GM12878 (cell line): ENCODE data around the gene RNASEH2A. TPM values are rescaled to one million over a fixed set of nuclear protein-coding genes. Genes with fewer than 3 reads are reported as not detected.
A peak's percentile ranks its signal among the peaks of the same experiment; 100 is the strongest.

ENCODE experiments used
- CBX5 ChIP-seq: sonication (generic); IDR thresholded peaks from 2 replicates; pipeline ENCODE4 v1.6.1; 2016; ENCODE audit warnings: low read depth, moderate library complexity, mild to moderate bottlenecking, inconsistent platforms
- CEBPB ChIP-seq, 2 experiments: fragments of 150-350 bp in 1 of 2; IDR thresholded peaks; 2 replicates each; pipeline ENCODE4 v1.6.1; 2012 to 2014; ENCODE audit warnings: low read depth in 2 of 2, low read length in 2 of 2, borderline replicate concordance in 1 of 2, inconsistent platforms in 1 of 2
- CHD1 ChIP-seq: IDR thresholded peaks from 2 replicates; pipeline ENCODE4 v1.6.1; 2012; ENCODE audit warnings: low read depth, low read length, improper control_type of control experiment
- EED ChIP-seq: sonication (generic); IDR thresholded peaks from 2 replicates; pipeline ENCODE4 v1.6.1; 2016; ENCODE audit warnings: antibody characterized with exemption, low read depth
- HCFC1 ChIP-seq: fragments of 150-350 bp; IDR thresholded peaks from 2 replicates; pipeline ENCODE4 v1.6.1; 2014; ENCODE audit warnings: low read length
- KAT2A ChIP-seq: conservative IDR thresholded peaks from 2 replicates; pipeline ENCODE4 v1.6.1; 2011; ENCODE audit warnings: low read depth, low read length; ENCODE audit not compliant: control insufficient read depth
- NR2F1 ChIP-seq: fragments of 450-650 bp; conservative IDR thresholded peaks from 2 replicates; pipeline ENCODE4 v1.6.1; 2017; ENCODE audit warnings: mild to moderate bottlenecking
- SMC3 ChIP-seq: IDR thresholded peaks from 2 replicates; pipeline ENCODE4 v1.6.1; 2011; ENCODE audit warnings: low read length, improper control_type of control experiment, borderline replicate concordance
- SRF ChIP-seq, 2 experiments: IDR thresholded peaks; 2 replicates each; pipeline ENCODE4 v1.6.1; 2011; ENCODE audit warnings: low read depth in 2 of 2, low read length in 2 of 2, mild to moderate bottlenecking in 1 of 2, moderate library complexity in 1 of 2
- TAF1 ChIP-seq: IDR thresholded peaks from 2 replicates; pipeline ENCODE4 v1.6.1; 2011; ENCODE audit warnings: mild to moderate bottlenecking, low read depth, low read length, borderline replicate concordance
- TARDBP ChIP-seq: IDR thresholded peaks from 2 replicates; pipeline ENCODE4 v1.6.1; 2016; ENCODE audit warnings: borderline replicate concordance
- TCF7 ChIP-seq: IDR thresholded peaks from 2 replicates; pipeline ENCODE4 v1.6.1; 2014; ENCODE audit warnings: antibody characterized with exemption, borderline replicate concordance
- WRNIP1 ChIP-seq: IDR thresholded peaks from 2 replicates; pipeline ENCODE4 v1.6.1; 2011; ENCODE audit warnings: low read depth, low read length, improper control_type of control experiment, borderline replicate concordance
- polyA plus RNA-seq, 11 experiments: library from polyadenylated mRNA; depleted of rRNA in 4 of 11; unstranded in 6 of 11; stranded (reverse) in 5 of 11; fragments of >200 nt; fragmentation: Nextera tagmentation in 4 of 11; fragmentation: Illumina TruSeq in 1 of 11; extraction: Ambion mirVana in 4 of 11; extraction: Trizol in 1 of 11; gene quantifications; 1 replicate in 1 of 11; 2 replicates in 10 of 11; pipeline versions ENCODE4 v1.2.1 to v1.2.3, GENCODE V29; 2011 to 2016; ENCODE audit warnings: inconsistent platforms in 2 of 11, missing spikeins in 2 of 11, low read depth in 1 of 11
- total RNA-seq, 4 experiments: library from RNA; depleted of rRNA in 3 of 4; stranded (reverse); fragments of >200 nt in 3 of 4; fragmentation: Illumina TruSeq in 1 of 4; extraction: Trizol in 1 of 4; gene quantifications; 2 replicates each; pipeline versions ENCODE4 v1.2.1 to v1.2.3, GENCODE V29; 2013 to 2021
- TF ChIP-seq, protein P1 (sequence below): fragments of 450-650 bp; IDR thresholded peaks from 2 replicates; pipeline ENCODE4 v1.6.1; 2017; ENCODE audit warnings: mild to moderate bottlenecking, low read depth, inconsistent platforms; ENCODE audit not compliant: poor library complexity, severe bottlenecking
- TF ChIP-seq, protein P2 (sequence below): fragments of 150-350 bp; IDR thresholded peaks from 2 replicates; pipeline ENCODE4 v1.6.1; 2016; ENCODE audit warnings: low read depth, low read length
- TF ChIP-seq, protein P3 (sequence below): IDR thresholded peaks from 2 replicates; pipeline ENCODE4 v1.6.1; 2011; ENCODE audit warnings: low read depth, low read length, improper control_type of control experiment, borderline replicate concordance
- TF ChIP-seq, protein P4 (sequence below): fragments of 450-650 bp; IDR thresholded peaks from 2 replicates; pipeline ENCODE4 v1.6.1; 2016; ENCODE audit warnings: mild to moderate bottlenecking, moderate library complexity, borderline replicate concordance

The RNASEH2A gene
- total and polyA plus RNA-seq, 10 of the 15 experiments (the other 5 are each of a cell fraction or from before 2014, with no cell fraction given), result 17.4 to 103 (median 40.4) TPM

DNA sequence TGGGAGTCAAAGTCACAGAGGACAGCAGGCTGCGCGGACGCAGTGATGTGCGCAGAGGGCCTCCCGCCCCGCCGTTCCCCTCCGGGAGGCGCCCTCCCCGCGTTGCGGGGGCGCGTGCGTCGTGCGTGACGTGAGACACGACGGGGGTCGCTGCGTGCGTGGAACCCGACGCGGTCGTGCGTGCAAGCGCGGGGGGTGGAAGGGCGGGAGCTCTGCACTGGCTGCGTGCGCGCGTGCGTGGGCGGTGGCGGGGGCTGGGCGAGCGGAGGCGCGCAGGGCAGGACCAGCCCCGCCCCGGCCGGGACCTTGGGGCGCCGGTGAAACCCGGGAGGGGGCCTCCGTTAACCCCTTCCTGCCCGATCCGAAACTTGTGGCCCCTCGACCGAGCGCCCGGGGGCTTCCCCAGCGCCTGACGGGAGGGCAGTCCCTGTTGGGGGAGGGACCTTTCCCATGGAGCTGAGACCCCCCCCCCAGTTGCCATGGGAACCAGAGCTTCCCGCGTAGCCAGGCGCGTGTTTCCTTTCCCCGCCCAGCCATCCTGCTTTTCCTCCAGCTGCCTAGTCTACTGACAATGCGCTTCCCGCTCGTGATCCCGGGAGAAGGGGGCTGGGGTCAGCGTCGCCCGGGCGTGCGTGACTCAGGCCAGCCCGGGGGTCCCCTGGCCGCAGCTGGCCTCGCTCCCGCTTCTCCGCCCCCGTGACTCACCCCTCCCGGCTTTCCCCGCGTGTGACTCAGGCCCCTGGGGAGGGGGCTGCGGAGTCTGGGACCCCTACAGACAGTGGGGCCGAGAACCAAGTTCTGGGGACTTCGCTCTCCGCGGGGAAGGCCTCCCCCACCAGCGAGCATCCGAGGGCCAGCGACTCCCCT is 23.7 kb upstream of the RNASEH2A start (continued):
- TF ChIP-seq, protein P1, sequence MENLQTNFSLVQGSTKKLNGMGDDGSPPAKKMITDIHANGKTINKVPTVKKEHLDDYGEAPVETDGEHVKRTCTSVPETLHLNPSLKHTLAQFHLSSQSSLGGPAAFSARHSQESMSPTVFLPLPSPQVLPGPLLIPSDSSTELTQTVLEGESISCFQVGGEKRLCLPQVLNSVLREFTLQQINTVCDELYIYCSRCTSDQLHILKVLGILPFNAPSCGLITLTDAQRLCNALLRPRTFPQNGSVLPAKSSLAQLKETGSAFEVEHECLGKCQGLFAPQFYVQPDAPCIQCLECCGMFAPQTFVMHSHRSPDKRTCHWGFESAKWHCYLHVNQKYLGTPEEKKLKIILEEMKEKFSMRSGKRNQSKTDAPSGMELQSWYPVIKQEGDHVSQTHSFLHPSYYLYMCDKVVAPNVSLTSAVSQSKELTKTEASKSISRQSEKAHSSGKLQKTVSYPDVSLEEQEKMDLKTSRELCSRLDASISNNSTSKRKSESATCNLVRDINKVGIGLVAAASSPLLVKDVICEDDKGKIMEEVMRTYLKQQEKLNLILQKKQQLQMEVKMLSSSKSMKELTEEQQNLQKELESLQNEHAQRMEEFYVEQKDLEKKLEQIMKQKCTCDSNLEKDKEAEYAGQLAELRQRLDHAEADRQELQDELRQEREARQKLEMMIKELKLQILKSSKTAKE, result no peak
- TF ChIP-seq, protein P2, sequence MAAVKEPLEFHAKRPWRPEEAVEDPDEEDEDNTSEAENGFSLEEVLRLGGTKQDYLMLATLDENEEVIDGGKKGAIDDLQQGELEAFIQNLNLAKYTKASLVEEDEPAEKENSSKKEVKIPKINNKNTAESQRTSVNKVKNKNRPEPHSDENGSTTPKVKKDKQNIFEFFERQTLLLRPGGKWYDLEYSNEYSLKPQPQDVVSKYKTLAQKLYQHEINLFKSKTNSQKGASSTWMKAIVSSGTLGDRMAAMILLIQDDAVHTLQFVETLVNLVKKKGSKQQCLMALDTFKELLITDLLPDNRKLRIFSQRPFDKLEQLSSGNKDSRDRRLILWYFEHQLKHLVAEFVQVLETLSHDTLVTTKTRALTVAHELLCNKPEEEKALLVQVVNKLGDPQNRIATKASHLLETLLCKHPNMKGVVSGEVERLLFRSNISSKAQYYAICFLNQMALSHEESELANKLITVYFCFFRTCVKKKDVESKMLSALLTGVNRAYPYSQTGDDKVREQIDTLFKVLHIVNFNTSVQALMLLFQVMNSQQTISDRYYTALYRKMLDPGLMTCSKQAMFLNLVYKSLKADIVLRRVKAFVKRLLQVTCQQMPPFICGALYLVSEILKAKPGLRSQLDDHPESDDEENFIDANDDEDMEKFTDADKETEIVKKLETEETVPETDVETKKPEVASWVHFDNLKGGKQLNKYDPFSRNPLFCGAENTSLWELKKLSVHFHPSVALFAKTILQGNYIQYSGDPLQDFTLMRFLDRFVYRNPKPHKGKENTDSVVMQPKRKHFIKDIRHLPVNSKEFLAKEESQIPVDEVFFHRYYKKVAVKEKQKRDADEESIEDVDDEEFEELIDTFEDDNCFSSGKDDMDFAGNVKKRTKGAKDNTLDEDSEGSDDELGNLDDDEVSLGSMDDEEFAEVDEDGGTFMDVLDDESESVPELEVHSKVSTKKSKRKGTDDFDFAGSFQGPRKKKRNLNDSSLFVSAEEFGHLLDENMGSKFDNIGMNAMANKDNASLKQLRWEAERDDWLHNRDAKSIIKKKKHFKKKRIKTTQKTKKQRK, result no peak; the same call in 1 of the 2 replicates
- TF ChIP-seq CEBPB (IDR thresholded peaks at IDR 0.05; ENCODE audit: borderline replicate concordance in 1 of 2, low read depth in 2 of 2, low read length in 2 of 2), result peak in 1 of 2 experiments; percentile 51; a peak in 1 of 4 replicates
- TF ChIP-seq NR2F1, result peak; percentile 96
- no peak for TF ChIP-seq WRNIP1
- TF ChIP-seq CHD1, result 0 out of 2 replicates have a peak, but pooled peaks have one; percentile 70
- TF ChIP-seq SRF (IDR thresholded peaks at IDR 0.05; ENCODE audit: low read depth in 2 of 2, low read length in 2 of 2), result peak in 1 of 2 experiments; percentile 15; a peak in 2 of 4 replicates
- peak; percentile 41; the same call in 1 of the 2 replicates for TF ChIP-seq HCFC1
- TF ChIP-seq EED, result peak; percentile 95
- TF ChIP-seq TARDBP, result no peak; the same call in none of the 2 replicates
- TF ChIP-seq TAF1, result no peak; the same call in 1 of the 2 replicates
- no peak for TF ChIP-seq KAT2A
- TF ChIP-seq, protein P3, sequence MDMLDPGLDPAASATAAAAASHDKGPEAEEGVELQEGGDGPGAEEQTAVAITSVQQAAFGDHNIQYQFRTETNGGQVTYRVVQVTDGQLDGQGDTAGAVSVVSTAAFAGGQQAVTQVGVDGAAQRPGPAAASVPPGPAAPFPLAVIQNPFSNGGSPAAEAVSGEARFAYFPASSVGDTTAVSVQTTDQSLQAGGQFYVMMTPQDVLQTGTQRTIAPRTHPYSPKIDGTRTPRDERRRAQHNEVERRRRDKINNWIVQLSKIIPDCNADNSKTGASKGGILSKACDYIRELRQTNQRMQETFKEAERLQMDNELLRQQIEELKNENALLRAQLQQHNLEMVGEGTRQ, result no peak; the same call in 1 of the 2 replicates
- TF ChIP-seq CBX5, result no peak
- TF ChIP-seq SMC3, result no peak
- no peak for TF ChIP-seq TCF7
- TF ChIP-seq, protein P4, sequence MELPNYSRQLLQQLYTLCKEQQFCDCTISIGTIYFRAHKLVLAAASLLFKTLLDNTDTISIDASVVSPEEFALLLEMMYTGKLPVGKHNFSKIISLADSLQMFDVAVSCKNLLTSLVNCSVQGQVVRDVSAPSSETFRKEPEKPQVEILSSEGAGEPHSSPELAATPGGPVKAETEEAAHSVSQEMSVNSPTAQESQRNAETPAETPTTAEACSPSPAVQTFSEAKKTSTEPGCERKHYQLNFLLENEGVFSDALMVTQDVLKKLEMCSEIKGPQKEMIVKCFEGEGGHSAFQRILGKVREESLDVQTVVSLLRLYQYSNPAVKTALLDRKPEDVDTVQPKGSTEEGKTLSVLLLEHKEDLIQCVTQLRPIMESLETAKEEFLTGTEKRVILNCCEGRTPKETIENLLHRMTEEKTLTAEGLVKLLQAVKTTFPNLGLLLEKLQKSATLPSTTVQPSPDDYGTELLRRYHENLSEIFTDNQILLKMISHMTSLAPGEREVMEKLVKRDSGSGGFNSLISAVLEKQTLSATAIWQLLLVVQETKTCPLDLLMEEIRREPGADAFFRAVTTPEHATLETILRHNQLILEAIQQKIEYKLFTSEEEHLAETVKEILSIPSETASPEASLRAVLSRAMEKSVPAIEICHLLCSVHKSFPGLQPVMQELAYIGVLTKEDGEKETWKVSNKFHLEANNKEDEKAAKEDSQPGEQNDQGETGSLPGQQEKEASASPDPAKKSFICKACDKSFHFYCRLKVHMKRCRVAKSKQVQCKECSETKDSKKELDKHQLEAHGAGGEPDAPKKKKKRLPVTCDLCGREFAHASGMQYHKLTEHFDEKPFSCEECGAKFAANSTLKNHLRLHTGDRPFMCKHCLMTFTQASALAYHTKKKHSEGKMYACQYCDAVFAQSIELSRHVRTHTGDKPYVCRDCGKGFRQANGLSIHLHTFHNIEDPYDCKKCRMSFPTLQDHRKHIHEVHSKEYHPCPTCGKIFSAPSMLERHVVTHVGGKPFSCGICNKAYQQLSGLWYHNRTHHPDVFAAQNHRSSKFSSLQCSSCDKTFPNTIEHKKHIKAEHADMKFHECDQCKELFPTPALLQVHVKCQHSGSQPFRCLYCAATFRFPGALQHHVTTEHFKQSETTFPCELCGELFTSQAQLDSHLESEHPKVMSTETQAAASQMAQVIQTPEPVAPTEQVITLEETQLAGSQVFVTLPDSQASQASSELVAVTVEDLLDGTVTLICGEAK, result peak; percentile 61; the same call in 1 of the 2 replicates
